ENCODE results near the gene SEPTIN10. TPM values are rescaled to one million over a fixed set of nuclear protein-coding genes. Genes with fewer than 3 reads are reported as not detected.
A peak's percentile ranks its signal among the peaks of the same experiment; 100 is the strongest.
"Not testable (repeated sequence)": the region's sequence is repeated elsewhere in the genome, so short reads cannot be mapped to it uniquely, and the experiment has no call there.

SEPTIN10 gene
- polyA plus RNA-seq, result 10 to 100 TPM; 11.5 to 67.5 (median 42.7) TPM

- peak within 1 kb of the TSS; percentile 94 for H3K27ac ChIP-seq (ENCODE audit: low read depth, low read length)
- WGBS, 3 donors, result 1% methylated on average over 83 to 104 of the region's 104 CpGs
Observed at GRCh38 chr2:109613922-109614714, at the start of gene SEPTIN10, which contains the start of gene SOWAHC. Gene SEPTIN10 (minus strand): TSS chr2:109613966. CDS start chr2:109613827, 139 bp downstream. Gene SOWAHC (plus strand): TSS chr2:109614364. CDS start chr2:109614490, 126 bp downstream.

DNA sequence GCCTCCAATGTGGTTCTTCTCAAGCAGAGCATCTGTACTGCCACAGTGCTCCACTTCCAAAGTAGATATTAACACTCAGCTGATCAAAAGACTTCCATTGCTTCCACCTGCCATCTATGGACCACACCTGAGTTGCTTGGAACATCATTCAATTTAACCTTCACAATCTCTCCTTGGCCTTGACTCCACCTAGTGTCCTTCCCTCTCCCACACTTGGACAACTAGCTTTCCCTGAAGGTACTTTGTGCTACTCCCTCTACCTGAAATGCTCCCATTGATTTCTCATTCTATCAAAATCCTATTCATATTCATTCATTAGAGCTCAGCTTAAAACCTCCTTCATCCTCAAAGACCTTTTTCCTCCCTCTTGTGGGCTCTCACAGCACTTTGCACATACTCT, 49.1 kb upstream of the SEPTIN10 start:
- H3K27ac ChIP-seq (ENCODE audit: low read depth, low read length), result no peak overlapping the region

GRCh38 chr2:109660046-109660860, 46.5 kb upstream of the SEPTIN10 start:
- no peak overlapping the region for H3K27ac ChIP-seq (ENCODE audit: low read depth, low read length)
- 69 to 79% (median 71%) methylated on average over 3 of the region's 3 CpGs for WGBS, 3 donors

GRCh38 chr2:109659396-109660045, 45.8 kb upstream of the SEPTIN10 start:
- H3K27ac ChIP-seq (ENCODE audit: low read depth, low read length), result no peak overlapping the region
- WGBS, 3 donors, result 77 to 79% (median 78%) methylated on average over 9 of the region's 9 CpGs

DNA sequence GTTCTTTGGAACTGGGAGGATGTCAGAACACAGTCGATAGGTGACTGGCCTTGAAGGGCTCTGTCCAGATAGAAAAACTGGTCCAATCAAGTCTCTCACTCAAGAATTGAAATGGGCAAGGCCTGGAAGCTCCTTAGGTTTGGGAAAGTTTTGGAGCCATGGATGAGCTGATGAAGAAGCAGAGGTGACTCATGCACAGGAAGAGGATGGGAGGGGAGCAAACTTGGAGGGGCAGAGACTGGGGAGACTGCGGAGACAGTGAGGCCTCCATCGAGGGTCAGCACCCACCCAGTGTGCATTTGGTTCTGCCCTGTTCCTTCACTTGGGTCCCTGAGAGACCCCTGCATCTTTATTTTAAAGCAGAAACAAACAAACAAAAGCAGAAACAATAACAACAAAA, 41.5 kb upstream of the SEPTIN10 start:
- 82 to 90% (median 85%) methylated on average over 3 of the region's 3 CpGs for WGBS, 3 donors
- H3K27ac ChIP-seq (ENCODE audit: low read depth, low read length), result no peak overlapping the region

DNA sequence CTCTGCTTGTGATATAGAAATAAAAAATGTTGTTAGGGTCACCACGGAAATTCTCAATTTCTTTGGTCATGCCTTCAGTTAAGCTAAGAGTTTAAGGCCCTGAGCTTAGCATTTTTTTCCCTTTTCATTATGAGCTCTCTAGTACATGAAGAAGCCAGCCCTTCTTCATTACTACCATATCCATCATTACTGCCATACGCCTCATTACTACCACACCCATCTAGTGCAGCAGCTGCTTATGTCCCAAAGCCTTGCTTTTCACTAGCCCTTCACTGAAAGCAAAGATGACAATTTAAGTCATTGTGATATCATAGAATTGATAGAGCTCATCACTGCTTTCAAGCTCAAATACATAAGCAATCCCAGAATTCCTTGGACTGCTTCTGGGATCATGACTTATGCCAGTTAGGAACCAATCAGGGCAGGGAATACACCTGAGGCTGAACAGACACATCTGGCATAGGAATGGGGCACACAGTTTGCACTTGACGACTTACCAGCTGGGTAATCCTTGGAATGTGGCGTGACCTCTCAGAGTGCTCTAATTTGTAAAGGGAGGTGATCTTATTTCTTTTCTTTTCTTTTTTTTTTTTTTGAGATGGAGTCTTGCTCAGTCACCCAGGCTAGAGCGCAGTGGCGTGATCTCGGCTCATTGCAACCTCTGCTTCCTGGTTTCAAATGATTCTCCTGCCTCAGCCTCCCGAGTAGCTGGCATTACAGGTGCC, 40.7 kb upstream of the SEPTIN10 start:
- WGBS, 3 donors, result 92 to 95% (median 95%) methylated on average over 8 of the region's 8 CpGs
- no peak overlapping the region for H3K27ac ChIP-seq (ENCODE audit: low read depth, low read length)

- 67 to 82% (median 80%) methylated on average over 14 of the region's 14 CpGs for WGBS, 3 donors
- no peak overlapping the region for H3K27ac ChIP-seq (ENCODE audit: low read depth, low read length)
Observed at GRCh38 chr2:109649736-109650695, 36.2 kb upstream of the SEPTIN10 start.

DNA sequence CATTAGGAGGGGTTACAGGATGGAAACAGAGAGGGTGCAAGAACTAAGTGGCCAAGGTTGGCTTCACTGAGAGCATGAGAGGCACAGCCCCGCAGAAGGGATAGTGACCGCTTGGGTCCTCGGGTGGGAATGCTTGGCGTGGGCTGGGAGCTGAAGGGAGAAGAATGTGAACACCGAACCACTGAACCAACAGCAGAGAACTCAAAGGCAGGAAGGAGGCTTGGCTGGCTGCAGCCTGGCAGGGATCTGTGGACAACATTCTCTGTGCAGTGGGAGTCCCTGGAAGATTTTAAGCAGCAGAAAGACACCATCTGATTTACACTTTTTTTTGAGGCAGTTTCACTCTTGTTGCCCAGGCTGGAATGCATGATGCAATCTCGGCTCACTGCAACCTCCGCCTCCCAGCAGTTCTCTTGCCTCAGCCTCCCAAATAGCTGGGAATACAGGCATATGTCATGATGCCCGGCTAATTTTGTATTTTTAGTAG, 34.3 kb upstream of the SEPTIN10 start:
- 75 to 89% (median 86%) methylated on average over 8 of the region's 8 CpGs for WGBS, 3 donors
- no peak overlapping the region for H3K27ac ChIP-seq (ENCODE audit: low read depth, low read length)

- 93 to 96% (median 95%) methylated on average over 7 of the region's 7 CpGs for WGBS, 3 donors
- H3K27ac ChIP-seq (ENCODE audit: low read depth, low read length), result no peak overlapping the region
Observed at GRCh38 chr2:109647636-109648035, 33.9 kb upstream of the SEPTIN10 start.

GRCh38 chr2:109646961-109647360, 33.2 kb upstream of the SEPTIN10 start:
- 92 to 96% (median 94%) methylated on average over 7 to 8 of the region's 8 CpGs for WGBS, 3 donors
- H3K27ac ChIP-seq (ENCODE audit: low read depth, low read length), result no peak overlapping the region

DNA sequence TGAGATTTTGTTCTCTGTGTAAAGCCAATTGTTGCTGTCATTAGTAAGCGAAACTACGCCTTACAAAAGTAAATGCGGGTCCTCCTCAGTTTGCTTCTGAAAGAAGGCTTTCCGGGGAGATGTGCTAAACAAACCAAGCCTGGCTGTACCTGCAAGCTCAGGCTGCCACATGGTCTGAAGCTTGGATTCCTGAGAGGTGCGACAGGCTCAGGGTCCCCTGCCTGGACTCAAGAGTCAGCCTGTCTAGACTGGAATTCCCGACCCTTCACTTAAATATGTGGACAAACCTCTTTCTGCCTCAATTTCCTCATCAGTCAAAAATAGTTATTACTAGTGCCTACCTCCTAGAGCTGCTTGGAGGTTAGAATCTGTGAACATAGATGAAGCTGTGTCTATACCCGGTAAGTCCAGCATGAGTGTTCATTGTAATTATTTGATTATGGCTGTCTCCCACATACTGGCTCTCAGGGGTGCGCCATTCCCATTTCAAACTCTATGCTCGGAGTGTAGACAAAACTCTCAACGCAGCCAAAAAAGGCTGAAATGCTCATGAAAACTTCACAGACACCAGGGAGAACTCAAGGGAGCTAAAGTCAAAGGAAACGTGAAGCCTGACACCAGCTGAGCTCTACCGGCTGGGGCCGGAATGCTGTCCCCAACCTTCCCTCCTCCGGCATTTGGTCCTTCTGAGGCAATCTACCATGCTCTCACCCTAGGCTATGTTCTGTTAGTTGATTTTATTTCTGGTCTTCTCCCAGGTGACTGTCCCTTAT, 31.8 kb upstream of the SEPTIN10 start:
- no peak overlapping the region for H3K27ac ChIP-seq (ENCODE audit: low read depth, low read length)
- 92 to 96% (median 95%) methylated on average over 14 of the region's 14 CpGs for WGBS, 3 donors

GRCh38 chr2:109644571-109645275, 31.0 kb upstream of the SEPTIN10 start:
- WGBS, 3 donors, result 21 to 50% (median 38%) methylated on average over 12 of the region's 12 CpGs
- H3K27ac ChIP-seq (ENCODE audit: low read depth, low read length), result no peak overlapping the region

DNA sequence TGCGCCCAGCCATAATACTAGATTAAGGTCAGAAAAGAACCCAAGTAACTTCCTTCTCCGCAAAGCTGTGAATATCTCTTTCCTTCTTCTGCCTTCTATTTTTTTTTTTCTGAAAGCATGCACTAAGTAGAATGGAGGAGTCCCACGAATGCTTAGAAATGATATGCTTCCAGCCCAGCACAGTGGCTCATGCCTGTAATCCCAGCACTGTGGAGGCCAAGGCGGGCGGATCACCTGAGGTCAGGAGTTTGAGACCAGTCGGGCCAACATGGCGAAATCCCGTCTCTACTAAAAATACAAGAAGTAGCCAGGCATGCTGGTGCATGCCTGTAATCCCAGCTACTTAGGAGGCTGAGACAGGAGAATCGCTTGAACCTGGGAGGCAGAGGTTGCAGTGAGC, 26.2 kb upstream of the SEPTIN10 start:
- 95 to 97% (median 96%) methylated on average over 9 of the region's 9 CpGs for WGBS, 3 donors
- not testable (repeated sequence) for H3K27ac ChIP-seq (ENCODE audit: low read depth, low read length)

- no peak overlapping the region for H3K27ac ChIP-seq (ENCODE audit: low read depth, low read length)
- WGBS, 3 donors, result 26 to 66% (median 53%) methylated on average over 3 of the region's 3 CpGs
Observed at GRCh38 chr2:109638795-109639194, 25.0 kb upstream of the SEPTIN10 start.

GRCh38 chr2:109637749-109638570, 24.2 kb upstream of the SEPTIN10 start:
- WGBS, 3 donors, result 55 to 79% (median 58%) methylated on average over 9 of the region's 9 CpGs
- H3K27ac ChIP-seq (ENCODE audit: low read depth, low read length), result no peak overlapping the region
